ENCODE measurements around the gene TADA2B. TPM values are rescaled to one million over a fixed set of nuclear protein-coding genes. Genes with fewer than 3 reads are reported as not detected.

Gene TADA2B
- total RNA-seq, 2 experiments from 2014 or later, result 7.7 to 10.0 TPM

- H3K27me3 Mint-ChIP-seq, result no peaks in the 10 kb centered on the region
- no peak overlapping the region for H3K27ac Mint-ChIP-seq
- DNase-seq, result no peak
- H3K4me3 Mint-ChIP-seq, result no peak overlapping the region
- ChIA-PET CTCF (interaction anchor here (0.9 to 1.4 kb wide), 2 partner anchors 26 to 36 kb away, joined by 3 read pairs; no protein-coding TSS in a partner anchor), POLR2A (no interaction called here)
- H3K4me1 Mint-ChIP-seq (ENCODE audit: low read depth), result peaks cover 4% of the 10 kb centered on the region
- H3K9me3 Mint-ChIP-seq, result no peaks in the 10 kb centered on the region
- intact Hi-C loops (cut with micrococcal nuclease), result no loop called here
- H3K36me3 Mint-ChIP-seq (ENCODE audit: low read depth), result no peaks in the 10 kb centered on the region
- TF ChIP-seq, protein P1, sequence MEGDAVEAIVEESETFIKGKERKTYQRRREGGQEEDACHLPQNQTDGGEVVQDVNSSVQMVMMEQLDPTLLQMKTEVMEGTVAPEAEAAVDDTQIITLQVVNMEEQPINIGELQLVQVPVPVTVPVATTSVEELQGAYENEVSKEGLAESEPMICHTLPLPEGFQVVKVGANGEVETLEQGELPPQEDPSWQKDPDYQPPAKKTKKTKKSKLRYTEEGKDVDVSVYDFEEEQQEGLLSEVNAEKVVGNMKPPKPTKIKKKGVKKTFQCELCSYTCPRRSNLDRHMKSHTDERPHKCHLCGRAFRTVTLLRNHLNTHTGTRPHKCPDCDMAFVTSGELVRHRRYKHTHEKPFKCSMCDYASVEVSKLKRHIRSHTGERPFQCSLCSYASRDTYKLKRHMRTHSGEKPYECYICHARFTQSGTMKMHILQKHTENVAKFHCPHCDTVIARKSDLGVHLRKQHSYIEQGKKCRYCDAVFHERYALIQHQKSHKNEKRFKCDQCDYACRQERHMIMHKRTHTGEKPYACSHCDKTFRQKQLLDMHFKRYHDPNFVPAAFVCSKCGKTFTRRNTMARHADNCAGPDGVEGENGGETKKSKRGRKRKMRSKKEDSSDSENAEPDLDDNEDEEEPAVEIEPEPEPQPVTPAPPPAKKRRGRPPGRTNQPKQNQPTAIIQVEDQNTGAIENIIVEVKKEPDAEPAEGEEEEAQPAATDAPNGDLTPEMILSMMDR (IDR thresholded peaks at IDR 0.05), result no peak
- ATAC-seq, result no peak
These were observed 64.2 kb downstream of the TADA2B start for GRCh38 chr4:7107166-7107905.

Other genes with a start within 250 kb of the TADA2B start
- gene TBC1D14, start 133.5 kb upstream of the TADA2B start, total RNA-seq, result 10 to 100 TPM; 34.7 to 36.3 TPM
- 10 to 100 TPM; 82.4 to 84.5 TPM for gene GRPEL1, start 24.7 kb downstream of the TADA2B start, total RNA-seq
- gene SORCS2, start 149.2 kb downstream of the TADA2B start, total RNA-seq, result under 1 TPM in 1 of 2 experiments, not detected in 1; 0.05 TPM

Measured in activated CD8-positive, alpha-beta T cell treated with anti-CD3 and anti-CD28 coated beads for 36 hours (primary cell).